Stimulated activated CD8-positive, alpha-beta memory T cell treated with anti-CD3 and anti-CD28 coated beads, Interleukin-7, amount 100 ng/mL, for 24 hours (primary cell): ENCODE results near the gene SCN1B.
"Not testable (repeated sequence)": the region's sequence is repeated elsewhere in the genome, so short reads cannot be mapped to it uniquely, and the experiment has no call there.

ENCODE experiments used
- DNase-seq: peaks from one replicate; pipeline ENCODE4 v3.0.0-alpha.2; 2020; ENCODE audit warnings: low read depth

SCN1B gene

DNA sequence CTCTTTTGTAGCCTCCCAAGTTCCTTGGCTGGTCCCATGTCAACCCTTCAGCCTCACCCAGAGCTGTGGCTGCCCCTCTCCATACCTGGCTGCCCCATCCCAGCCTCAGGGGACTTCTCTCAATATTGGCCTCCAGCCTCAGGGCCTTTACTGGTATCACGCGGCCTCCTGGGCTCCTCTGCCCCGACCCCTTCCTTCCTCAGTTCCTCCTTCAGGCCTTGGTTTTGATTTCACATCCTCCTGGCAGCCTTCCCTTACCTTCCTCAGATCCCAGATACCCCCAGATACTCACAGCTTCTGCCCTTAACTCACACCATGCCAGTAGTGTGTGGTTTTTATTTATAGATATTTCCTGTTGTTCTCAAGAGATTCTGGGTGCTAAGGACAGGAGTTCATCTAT, 12.8 kb upstream of the SCN1B start:
- no peak for DNase-seq

DNA sequence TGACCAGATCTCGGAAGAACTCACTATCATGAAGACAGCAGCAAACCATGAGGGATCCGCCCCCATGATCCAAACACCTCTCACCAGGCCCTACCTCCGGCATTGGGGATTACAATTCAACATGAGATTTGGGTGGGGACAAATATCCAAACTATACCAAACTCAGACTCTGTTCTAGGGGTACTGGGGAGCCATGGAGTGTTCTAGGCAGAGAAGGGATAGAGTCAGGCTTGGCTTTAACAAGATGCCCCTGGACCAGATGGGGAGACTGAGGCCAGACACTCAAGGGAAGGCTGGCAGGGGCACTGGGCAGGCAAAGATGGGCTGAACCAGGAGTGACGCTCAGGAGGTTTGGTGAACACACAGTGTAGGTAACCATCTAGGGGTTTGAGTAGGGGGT, 11.9 kb upstream of the SCN1B start:
- no peak for DNase-seq

- no peak for DNase-seq
These were observed 11.1 kb upstream of the SCN1B start for GRCh38 chr19:35019144-35019543.

GRCh38 chr19:35021016-35021415, 9.3 kb upstream of the SCN1B start:
- no peak for DNase-seq

DNA sequence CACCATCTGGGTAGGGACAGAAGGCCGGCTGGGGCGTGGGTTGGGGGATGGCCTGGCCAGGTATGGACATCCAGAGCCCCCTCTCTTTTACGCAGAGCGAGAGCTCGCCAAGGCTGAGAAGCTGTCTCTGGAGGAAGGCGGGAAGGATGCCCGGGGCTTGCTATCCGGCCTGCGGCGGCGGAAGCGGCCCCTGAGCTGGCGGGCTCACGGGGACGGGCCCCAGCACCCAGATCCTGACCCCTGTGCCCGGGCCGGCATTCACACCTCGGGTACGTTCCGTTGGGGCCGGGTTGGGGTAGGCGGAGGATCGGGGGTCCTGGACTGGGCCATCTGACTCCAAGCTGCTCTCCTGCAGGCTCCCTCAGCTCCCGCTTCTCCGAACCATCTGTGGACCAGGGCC, 8.7 kb upstream of the SCN1B start:
- no peak for DNase-seq

GRCh38 chr19:35022460-35022859, 7.8 kb upstream of the SCN1B start:
- no peak for DNase-seq

GRCh38 chr19:35023428-35023827, 6.8 kb upstream of the SCN1B start:
- no peak for DNase-seq

GRCh38 chr19:35024095-35024494, 6.2 kb upstream of the SCN1B start:
- no peak for DNase-seq

DNA sequence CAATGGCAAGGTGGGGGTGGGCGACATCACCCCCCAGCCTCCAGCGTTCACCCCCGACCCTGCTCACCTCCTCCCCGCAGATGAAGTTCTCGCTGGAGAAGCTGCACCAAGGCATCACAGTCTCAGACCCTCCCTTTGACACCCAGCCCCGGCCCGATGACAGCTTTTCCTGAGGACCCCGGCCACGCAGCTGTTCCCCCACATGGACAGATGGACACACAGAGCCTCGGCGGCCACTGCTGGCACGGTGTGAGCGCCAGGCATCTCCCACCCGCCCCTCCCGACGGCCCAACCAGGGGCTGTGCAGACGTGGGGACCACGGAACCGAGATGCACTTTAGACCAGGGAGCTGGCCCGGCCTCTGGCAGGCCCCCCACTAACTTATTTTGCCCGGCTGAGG, 4.3 kb upstream of the SCN1B start:
- no peak for DNase-seq

DNA sequence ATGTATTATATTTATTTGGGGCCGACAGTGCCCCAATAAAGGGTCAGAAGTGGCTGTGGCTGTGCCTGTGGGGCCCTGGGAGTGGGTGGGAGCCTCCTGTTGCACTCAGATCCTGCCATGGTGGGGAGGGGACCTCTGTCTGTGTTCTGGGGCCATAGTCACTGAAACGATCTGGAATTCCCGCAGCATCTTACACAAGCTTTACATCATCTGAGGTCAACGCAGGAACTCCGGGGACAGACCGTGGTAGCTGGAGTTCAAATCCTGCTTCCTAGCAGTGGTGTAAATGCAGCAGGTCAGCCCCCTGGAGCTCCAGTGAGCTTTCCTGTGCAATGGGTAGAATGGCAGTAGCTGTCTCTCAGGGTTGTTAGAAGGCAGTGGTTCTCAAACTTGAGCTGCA, 3.9 kb upstream of the SCN1B start:
- no peak for DNase-seq

DNA sequence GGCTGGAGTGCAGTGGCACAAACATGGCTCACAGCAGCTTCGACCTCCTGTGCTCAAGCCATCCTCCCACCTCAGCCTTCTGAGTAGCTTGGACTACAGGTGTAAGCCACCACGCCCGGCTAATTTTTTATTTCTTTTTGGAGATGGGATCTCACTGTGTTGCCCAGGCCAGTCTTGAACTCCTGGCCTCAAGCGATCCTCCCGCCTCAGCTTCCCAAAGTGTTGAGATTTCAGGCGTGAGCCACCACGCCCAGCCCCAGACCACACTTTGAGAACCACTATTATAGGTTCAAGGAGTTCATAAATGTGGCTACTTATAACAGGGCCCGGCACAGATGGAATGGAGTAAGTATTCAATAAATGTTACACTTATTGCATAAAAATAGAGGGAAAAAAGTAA, 3.3 kb upstream of the SCN1B start:
- no peak for DNase-seq

DNA sequence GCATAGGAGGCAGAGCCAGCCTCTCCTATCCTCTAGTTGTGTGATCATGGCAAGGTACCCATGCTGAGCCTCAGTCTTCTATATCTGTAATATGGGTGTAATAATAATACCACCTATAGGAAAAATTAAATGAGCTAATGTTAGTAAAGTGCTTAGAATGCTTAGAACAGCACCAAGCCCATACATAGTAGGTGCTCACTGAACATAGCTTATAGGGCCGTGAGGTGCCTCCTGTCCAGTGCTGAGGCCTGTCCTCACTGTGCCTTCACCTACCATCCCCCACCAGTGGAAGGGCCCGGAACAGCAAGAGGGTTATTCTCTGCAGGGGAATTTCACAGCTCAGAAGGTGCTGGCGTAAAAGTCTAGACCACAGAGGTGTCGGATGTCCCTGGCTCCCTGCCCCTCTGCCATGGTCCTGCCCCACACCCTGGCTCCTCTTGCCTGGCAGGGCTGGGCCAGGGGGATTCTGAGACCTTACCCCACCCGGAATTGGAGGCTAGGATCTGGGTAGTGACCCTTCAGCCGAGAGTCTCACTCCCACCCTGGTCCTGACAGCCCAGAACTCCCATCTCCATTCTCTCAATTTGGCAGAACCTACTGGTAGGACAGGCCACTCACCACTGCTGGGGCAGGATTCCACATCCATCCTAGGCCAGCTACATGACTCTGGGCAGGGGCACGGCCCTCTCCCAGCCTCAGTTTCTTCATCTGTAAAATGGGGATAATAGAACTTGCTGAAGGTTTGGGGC, 2.2 kb upstream of the SCN1B start:
- no peak for DNase-seq

DNA sequence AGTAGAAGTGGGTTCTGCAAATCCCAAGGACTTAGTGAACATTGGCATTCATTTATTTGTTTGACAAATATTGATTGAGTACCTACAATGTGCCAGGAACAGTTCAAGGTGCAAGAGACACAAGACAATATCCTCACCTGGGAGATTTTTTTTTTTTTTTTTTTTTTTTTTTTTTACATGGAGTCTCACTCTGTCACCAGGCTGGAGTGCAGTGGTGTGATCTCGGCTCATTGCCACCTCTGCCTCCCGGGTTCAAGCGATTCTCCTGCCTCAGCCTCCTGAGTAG, 1.7 kb upstream of the SCN1B start:
- DNase-seq = not testable (repeated sequence)

- DNase-seq = not testable (repeated sequence)
These were observed 964 bp upstream of the SCN1B start for GRCh38 chr19:35029275-35029736.

DNA sequence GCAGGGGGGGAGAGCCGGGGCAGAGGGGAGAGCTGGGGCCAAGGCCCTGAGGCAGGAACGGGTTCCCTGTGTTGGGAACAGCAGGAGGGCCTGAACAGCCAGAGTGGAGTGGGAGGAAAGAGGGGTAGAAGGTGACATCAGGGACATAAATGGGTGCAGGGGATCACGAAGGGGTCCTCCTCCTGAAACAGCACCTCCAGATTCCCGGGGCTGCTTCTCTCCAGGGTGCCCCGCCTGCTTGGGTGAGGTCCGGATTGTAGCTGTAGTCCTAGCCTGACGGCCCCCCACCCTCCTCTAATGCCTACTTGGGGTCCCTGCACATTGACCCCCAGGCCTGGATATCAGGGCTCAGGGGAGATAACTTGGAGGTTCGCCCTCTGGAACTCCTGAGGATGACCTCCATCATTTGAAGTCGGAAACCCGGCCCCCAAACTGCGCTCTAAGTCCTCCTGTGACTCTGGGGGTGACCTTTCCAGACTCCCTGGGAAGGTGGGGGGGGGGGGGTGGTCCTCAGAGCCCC, 473 bp upstream of the SCN1B start:
- DNase-seq = no peak

GRCh38 chr19:35031072-35031881, 1.0 kb downstream of the SCN1B start:
- DNase-seq = no peak

- no peak for DNase-seq
These were observed 2.1 kb downstream of the SCN1B start for GRCh38 chr19:35032356-35032865.

DNA sequence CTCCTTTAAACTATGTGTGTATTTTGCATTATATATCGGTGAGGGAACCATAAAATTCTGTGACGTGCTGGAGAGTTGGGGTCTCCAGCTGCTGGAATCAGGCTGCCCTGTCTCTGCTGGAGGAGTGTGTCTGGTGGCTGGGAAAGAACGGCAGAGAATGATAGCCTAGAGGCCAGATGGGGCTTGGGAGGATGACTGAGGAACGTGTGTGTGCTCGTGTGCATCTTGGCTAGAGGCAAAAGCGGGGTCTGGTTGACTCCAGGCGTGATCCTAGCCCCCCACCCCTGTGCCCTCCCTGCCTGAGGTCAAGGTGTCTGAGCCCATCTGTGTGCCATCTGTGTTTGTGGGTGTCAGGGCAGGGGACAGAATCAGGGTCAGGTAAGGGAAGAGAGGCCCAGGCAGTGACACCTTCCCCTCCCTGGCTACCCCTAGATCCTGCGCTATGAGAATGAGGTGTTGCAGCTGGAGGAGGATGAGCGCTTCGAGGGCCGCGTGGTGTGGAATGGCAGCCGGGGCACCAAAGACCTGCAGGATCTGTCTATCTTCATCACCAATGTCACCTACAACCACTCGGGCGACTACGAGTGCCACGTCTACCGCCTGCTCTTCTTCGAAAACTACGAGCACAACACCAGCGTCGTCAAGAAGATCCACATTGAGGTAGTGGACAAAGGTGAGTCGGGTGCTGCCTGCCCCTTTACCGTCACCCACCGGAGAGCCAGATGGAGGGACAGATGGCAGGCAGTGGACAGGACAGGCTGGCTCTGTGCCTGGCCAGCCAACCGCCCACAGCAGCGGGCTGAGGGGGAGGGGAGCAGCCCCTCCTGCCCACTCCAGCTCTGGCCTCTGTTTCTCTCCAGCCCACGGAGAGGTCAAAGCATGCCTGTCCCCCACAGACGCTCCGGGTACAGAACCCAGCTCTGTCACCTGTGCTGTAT, 3.1 kb downstream of the SCN1B start:
- DNase-seq = no peak

- DNase-seq = no peak
These were observed 3.8 kb downstream of the SCN1B start for GRCh38 chr19:35034005-35034502.

DNA sequence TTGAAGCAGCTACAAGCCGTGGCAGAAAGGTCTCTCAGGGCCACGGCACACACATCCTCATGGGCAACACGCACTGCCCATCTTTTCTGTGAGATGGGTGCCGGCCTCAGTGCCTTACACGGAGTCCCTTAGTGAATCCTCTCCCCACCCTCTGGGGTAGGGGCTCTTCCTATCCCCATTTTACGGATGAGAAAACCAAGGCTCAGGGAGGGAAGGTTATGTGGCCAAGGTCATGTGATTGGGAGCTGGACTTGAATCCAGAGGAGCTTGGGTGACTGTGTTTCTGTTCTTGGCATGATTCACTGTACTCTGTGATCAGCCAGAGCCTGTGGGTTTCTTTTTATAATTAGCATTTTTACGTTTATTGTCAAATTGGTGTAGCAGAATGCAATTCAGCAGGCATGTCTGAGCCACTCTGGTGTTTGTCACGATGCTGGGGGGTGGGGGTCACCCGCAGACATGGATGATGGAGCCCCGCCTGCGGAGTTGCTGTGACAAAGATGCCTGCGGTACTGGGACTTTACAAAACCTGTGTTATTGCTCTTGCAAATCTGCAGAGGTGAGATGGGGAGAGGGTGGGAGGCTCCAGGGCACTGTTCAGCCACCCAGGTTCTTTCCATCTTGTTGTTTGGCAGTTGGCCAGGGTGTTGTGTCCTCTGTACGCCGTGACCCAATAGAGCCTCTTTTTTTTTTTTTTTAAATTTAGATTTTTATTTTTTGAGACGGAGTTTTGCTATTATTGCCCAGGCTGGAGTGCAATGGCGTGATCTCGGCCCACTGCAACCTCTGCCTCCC, 4.5 kb downstream of the SCN1B start:
- no peak for DNase-seq
